Vagina (tissue), 2 donors: ENCODE measurements around the gene UQCRH.

Experiments used
- POLR2A ChIP-seq, 2 donors: fragments of 450-650 bp; IDR thresholded peaks; one replicate each; pipeline ENCODE4 v1.6.1; 2017; ENCODE audit warnings: antibody characterized with exemption in 2 of 2, mild to moderate bottlenecking in 2 of 2, moderate library complexity in 2 of 2
- TF ChIP-seq, protein P1 (sequence below), 3 experiments: fragments of 450-650 bp in 2 of 3; fragments of 200-600 bp in 1 of 3; sonication (generic) in 1 of 3; IDR thresholded peaks; one replicate each; pipeline ENCODE4 v1.5.1; 2017 to 2019; ENCODE audit warnings: antibody characterized with exemption in 3 of 3, mild to moderate bottlenecking in 2 of 3, moderate library complexity in 2 of 3

GRCh38 chr1:46303872-46304326 is 401 bp downstream of the UQCRH start:
- TF ChIP-seq, protein P1, sequence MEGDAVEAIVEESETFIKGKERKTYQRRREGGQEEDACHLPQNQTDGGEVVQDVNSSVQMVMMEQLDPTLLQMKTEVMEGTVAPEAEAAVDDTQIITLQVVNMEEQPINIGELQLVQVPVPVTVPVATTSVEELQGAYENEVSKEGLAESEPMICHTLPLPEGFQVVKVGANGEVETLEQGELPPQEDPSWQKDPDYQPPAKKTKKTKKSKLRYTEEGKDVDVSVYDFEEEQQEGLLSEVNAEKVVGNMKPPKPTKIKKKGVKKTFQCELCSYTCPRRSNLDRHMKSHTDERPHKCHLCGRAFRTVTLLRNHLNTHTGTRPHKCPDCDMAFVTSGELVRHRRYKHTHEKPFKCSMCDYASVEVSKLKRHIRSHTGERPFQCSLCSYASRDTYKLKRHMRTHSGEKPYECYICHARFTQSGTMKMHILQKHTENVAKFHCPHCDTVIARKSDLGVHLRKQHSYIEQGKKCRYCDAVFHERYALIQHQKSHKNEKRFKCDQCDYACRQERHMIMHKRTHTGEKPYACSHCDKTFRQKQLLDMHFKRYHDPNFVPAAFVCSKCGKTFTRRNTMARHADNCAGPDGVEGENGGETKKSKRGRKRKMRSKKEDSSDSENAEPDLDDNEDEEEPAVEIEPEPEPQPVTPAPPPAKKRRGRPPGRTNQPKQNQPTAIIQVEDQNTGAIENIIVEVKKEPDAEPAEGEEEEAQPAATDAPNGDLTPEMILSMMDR (IDR thresholded peaks at IDR 0.05), result no peak
- TF ChIP-seq POLR2A (IDR thresholded peaks at IDR 0.05), result no peak
